SU-DHL-6 (cell line): ENCODE results near the gene MMP23B.
"Not testable (repeated sequence)": the region's sequence is repeated elsewhere in the genome, so short reads cannot be mapped to it uniquely, and the experiment has no call there.

Experiments
- EZH2phosphoT487 ChIP-seq: fragments of 200-600 bp; sonication (generic), shearing (Covaris generic); conservative IDR thresholded peaks from 2 replicates; pipeline ENCODE4 v1.6.1; 2018; ENCODE audit warnings: mild to moderate bottlenecking, antibody characterized with exemption, low read length, moderate library complexity, mixed read lengths
- TF ChIP-seq, protein P1 (sequence below): fragments of 200-600 bp; sonication (generic); IDR thresholded peaks from one replicate; pipeline ENCODE4 v1.5.1; 2017; ENCODE audit warnings: antibody characterized with exemption, mild to moderate bottlenecking, low read length, moderate library complexity; ENCODE audit not compliant: insufficient read depth, poor library complexity, severe bottlenecking

DNA sequence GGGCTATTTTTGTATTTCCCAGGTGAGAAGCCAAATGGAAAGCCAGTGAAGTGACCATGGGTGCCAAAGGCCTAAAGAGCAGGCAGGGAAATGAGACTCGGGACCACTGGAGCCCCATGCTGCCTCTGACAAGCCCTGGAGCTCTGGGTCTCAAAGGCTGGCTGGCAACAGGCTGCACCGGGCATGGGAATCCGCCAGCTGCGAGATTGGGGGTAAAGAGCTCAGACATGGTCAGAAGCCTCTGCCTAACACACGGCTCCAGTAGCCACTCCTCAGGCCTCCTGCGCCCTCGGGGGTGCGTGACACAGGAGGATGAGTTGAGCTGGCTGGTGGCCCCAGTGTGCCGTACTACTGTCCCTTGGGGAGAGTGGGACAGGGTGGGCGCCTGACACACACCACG is 32.3 kb downstream of the MMP23B start:
- TF ChIP-seq, protein P1, sequence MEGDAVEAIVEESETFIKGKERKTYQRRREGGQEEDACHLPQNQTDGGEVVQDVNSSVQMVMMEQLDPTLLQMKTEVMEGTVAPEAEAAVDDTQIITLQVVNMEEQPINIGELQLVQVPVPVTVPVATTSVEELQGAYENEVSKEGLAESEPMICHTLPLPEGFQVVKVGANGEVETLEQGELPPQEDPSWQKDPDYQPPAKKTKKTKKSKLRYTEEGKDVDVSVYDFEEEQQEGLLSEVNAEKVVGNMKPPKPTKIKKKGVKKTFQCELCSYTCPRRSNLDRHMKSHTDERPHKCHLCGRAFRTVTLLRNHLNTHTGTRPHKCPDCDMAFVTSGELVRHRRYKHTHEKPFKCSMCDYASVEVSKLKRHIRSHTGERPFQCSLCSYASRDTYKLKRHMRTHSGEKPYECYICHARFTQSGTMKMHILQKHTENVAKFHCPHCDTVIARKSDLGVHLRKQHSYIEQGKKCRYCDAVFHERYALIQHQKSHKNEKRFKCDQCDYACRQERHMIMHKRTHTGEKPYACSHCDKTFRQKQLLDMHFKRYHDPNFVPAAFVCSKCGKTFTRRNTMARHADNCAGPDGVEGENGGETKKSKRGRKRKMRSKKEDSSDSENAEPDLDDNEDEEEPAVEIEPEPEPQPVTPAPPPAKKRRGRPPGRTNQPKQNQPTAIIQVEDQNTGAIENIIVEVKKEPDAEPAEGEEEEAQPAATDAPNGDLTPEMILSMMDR: not testable (repeated sequence)
- TF ChIP-seq EZH2phosphoT487: not testable (repeated sequence)
